Left cardiac atrium (tissue), 4 donors: ENCODE data around the gene PWP2. TPM values are rescaled to one million over a fixed set of nuclear protein-coding genes. Genes with fewer than 3 reads are reported as not detected.
"Not testable (repeated sequence)": the region's sequence is repeated elsewhere in the genome, so short reads cannot be mapped to it uniquely, and the experiment has no call there.

Experiments
- ATAC-seq, 2 donors: fragments of 200-7000 bp; cut with Tn5 transposase; one replicate each; pipeline ENCODE4 v1.9.1; 2020; ENCODE audit warnings: mild to moderate bottlenecking in 2 of 2, moderate library complexity in 2 of 2
- DNase-seq: peaks from one replicate; pipeline ENCODE4 v3.0.0-alpha.2; 2020
- intact Hi-C, 2 donors: fragments of 100-400 bp; cut with DNase I; formaldehyde crosslinking; loops; one replicate each; pipeline versions ENCODE4 v1.14.1 to v1.15.1; 2022 to 2023
- total RNA-seq, 2 donors: library from RNA; stranded (reverse); fragmentation: NEBNext Ultra II Directional; extraction: Animal tissue kit (Norgen Biotek cat#: 25700); gene quantifications; one replicate each; pipeline ENCODE4 v1.2.1, GENCODE V29; 2021
- donor health status: DM: no; HTN: yes; CAD: no.
- donor health status: DM: no; HTN: yes; CAD: no; lungs with severe emphysema.
- donor health status: DM: yes; HTN: yes; CAD: no.
- donor health status: Dilated cardiomyopathy.

The PWP2 gene
- total RNA-seq, 2 donors from 2014 or later = 1.2 to 7.0 TPM

DNA sequence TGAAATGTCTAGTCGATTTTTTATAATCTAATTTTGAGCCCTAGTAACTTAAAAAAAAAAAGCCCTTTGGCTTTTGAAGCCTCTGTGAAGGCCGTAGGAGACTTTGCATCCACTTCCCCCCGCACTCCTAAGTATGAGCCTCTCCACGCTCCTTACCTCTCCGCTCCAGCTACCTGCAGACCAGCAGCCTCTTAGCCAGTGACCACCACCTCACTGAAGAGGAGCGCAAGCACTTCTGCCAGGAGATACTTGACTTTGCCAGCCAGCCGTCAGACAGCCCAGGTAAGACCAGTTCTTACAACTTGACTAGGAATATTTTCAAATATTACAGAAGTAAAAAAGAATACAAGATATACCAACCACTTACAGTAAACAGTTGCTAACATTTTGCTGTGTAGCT lies 27.4 kb upstream of the PWP2 start:
- DNase-seq = no peak
- intact Hi-C loops = no loop called here
- ATAC-seq = no peak

GRCh38 chr21:44082648-44083440 lies 24.4 kb upstream of the PWP2 start:
- DNase-seq (no peak), ATAC-seq (no peak)
- intact Hi-C loops = no loop called here

DNA sequence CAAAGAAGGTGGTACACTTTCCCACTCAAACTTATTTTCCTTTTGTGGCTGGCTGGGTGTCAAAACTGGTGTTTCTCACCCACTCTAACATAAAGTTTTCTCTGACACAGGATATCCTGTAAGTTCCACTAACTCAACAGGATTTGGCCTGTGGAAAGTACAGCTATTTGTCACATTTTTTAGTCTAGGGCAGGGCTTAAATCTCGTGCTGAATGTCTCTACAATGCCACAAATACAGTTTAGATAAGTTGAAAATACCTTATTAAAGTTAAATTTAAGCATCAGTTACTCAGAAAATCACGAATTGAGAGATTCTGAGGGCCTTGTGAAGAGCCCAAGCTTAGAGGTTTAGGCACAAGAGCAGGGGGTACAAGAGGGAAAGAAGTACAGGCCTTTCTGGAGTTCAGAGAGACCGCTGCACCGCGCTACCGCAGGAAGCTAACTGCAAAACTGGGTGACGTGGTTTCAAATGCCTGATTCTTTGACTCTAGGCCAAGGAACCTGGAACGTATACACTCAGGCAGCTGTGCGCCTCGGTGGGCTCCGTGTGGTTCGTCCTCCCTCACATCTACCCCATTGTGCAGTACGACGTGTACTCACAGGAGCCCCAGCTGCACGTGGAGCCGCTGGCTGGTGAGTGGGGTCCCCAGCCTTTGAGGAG lies 23.4 kb upstream of the PWP2 start:
- ATAC-seq (peak in 1 of 2 donors; percentile 29), DNase-seq (no peak)
- intact Hi-C loops = no loop called here

DNA sequence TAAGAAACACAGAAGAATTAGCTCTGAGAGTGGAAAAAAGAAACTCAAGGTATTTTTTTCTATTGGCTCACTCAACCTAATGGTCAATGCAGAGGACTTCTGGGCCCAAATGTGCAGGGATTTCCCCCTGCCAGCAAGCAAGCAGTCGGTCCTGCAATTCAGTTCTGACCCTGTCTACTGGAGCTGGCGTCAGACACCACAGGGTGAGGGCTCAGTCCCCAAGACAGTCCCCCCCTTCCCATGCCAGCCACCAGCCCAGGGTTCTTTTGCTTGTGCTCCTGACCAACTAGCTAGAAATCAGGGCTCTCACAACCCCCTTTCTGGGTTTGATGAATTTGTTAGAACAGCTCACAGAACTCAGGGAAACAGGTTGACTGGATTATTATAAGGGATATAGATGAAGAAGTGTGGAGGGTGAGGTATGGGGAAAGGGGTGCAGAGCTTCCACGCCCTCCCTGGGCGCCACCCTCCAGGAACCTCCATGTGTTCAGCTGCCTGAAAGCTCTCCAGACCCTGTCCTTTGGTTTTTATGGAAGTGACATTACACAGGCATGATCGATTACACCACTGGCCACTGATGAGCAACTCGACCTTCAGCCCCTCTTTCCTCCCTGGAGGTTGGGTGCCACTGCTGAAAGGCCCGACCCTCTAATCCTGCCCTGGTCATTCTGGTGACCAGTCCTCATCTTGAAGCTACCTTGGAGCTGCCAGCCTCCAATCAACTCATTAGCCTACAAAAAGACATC lies 22.5 kb upstream of the PWP2 start:
- ATAC-seq (no peak), DNase-seq (no peak)
- intact Hi-C loops = no loop called here

GRCh38 chr21:44085491-44086321 lies 21.5 kb upstream of the PWP2 start:
- intact Hi-C loops = no loop called here
- DNase-seq (no peak), ATAC-seq (peak; percentile 42 to 43)

DNA sequence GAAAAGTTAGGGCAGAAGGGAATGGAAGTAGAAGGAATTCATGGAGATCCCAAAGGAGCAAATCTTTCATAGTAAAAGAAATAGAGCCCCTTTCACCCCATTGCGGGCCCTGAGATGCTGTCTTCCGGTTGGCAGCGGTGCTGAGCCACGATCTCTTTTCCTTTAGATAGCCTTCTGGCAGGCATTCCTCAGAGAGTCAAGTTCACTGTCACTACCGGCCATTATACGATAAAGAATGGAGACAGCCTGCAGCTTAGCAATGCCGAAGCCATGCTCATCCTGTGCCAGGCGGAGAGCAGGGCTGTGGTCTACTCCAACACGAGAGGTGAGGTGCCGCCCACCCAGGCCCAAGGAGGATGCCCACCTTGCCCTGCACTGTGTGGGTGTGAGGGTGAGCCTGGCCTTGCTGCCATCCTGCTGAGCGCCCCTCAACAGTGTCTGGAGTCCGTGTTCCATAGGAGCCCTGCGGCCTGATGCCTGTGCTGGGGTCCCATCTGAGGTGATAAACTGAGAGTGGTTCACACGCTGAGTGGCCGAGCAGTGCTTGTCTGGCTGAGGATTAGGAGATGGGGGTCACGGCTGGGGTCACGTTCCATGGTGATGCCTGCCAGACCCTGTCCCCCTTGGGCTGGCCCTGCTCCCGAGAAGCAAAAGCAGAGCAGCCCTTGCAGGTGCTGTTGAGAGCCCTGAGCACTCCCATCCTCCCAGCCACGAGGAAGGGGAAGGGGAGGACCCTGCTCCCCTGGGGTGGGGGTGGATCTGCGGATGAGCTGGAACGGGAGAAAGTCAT lies 20.4 kb upstream of the PWP2 start:
- intact Hi-C loops = no loop called here
- ATAC-seq = peak; percentile 17 to 38
- no peak for DNase-seq

DNA sequence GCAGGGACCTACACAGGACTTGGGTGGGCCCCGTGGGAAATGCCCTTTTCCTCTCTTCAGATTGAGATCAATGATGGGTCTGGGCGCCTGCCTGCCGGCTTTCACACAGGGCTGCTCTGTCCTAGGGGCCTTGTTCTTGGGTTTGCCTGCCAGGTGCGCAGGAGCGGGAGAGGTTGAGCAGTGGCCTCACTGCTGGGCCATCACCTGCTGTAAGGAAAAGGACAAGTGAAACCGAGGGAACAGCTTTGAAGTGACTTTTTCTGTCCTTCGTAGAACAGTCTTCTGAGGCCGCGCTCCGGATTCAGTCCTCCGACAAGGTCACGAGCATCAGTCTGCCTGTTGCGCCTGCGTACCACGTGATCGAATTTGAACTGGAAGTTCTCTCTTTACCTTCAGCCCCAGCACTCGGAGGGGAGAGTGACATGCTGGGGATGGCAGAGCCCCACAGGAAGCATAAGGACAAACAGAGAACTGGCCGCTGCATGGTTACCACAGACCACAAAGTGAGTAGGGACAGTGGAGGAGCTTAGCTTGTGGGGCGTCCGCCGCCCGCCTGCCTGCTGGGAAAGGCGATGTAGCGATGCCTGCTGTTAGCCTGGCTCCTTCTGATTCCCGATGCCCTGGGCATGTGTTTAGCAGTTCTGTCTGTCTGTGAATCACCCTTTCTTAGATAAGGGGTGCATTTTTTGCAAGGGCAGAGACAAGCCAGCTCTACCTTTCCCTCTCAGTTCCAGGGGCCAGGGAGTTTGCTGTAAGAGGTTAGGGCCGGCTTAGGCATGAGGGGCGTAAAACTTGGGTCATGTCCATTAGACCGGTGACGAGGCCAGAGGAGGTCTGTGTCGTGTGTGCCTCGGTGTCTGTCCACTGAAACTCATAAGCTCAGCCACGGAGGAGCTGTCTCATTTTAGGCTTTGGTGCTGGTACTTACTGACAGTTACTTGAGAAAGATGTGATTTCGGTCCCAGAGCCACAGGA lies 19.5 kb upstream of the PWP2 start:
- intact Hi-C loops = no loop called here
- DNase-seq = no peak
- ATAC-seq = peak in 1 of 2 donors; percentile 10

DNA sequence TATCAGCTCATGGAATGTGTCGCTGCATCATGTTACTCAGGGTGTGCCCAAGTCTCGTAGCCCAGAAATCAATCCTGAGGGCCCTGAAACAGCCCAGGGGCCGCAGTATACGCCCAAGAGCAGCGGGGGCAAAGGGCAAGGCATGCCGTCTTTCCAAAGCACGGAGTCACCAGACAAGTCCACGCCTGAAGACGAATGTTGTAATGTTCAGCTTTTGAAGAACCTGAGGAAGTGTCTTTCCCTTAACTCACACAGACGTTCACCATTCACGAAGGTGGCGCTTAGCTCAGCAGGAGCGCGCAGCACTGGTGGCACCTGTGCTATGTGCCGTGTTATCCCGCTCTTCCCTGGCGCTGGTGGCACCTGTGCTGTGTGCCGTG lies 18.8 kb upstream of the PWP2 start:
- intact Hi-C loops = no loop called here
- ATAC-seq (no peak), DNase-seq (no peak)

DNA sequence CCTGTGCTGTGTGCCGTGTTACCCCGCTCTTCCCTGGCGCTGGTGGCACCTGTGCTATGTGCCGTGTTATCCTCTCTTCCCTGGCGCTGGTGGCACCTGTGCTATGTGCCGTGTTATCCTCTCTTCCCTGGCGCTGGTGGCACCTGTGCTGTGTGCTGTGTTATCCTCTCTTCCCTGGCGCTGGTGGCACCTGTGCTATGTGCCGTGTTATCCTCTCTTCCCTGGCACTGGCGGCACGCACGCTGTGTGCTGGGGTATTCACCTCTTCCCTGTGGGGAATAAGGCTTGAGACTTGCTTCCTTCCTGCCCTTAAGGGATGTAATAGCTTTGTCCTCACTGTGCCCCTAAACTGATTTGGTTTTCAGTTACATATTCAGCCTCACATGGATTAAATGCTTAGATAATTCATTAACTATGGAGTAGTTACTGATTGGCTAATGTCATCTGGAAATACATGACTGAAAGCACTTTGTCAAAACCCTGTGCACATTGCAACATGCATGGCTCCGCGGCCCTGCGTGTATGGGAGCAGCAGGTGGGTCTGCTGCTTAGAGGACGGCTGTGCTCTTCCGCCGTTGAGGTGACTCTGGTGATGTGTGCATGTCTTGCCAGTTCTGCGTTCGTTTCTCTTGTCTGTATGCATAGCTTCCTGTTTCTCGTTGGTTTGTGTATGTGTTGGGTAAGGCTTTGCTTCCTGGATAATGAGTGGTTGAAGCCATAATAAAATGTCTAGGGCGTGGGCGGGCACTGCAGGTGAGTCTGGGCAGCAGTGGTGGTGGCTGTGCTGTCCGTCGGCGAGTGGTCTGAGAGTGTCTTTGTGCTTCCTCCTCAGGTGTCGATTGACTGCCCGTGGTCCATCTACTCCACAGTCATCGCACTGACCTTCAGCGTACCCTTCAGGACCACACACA lies 17.9 kb upstream of the PWP2 start:
- peak in 1 of 2 donors; percentile 28 for ATAC-seq
- DNase-seq = no peak
- intact Hi-C loops = no loop called here

GRCh38 chr21:44090325-44090724 lies 16.9 kb upstream of the PWP2 start:
- no peak for DNase-seq
- intact Hi-C loops = no loop called here
- ATAC-seq = no peak

- ATAC-seq (peak in 1 of 2 donors; percentile 38), DNase-seq (no peak)
- intact Hi-C loops = no loop called here
Measured at GRCh38 chr21:44092211-44092610, 15.0 kb upstream of the PWP2 start.

DNA sequence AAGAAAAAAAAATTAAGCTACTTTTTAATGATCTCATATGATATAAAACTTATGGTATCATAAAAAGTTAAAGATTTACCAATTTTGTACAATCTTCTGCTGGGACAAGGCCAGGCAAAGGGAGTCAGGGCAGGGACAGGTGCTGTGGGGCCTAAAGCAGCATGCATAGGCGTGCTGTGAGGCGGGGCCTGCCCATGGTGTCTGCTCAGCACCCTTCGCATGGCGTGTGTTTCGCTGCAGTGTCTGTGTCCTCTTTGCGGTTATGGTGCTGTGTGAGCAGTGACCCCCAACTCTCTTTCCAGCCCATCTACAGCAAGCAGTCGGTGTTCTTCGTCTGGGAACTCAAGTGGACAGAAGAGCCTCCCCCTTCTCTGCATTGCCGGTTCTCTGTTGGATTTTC lies 13.4 kb upstream of the PWP2 start:
- intact Hi-C loops = no loop called here
- DNase-seq (no peak), ATAC-seq (no peak)

GRCh38 chr21:44094832-44095231 lies 12.4 kb upstream of the PWP2 start:
- DNase-seq = no peak
- intact Hi-C loops = no loop called here
- no peak for ATAC-seq

DNA sequence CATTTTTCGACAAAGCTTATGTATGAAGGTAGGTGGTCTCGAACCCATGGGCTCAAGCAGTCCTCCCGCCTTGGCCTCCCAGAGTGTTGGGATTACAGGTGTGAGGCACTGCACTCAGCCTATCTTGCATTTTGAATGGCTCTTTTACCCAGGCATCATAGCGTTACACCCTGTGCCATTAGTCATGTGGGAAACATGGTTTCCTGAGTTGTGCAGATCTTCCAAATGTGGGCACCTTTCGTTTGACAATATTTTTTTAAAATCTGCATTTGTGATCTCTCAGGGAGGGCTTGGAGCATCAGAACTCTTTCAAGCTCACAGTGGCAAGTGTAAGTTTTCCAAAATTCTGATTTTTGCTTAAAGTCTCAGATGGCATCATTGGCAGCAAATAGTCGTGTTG lies 8.7 kb upstream of the PWP2 start:
- intact Hi-C loops, DNase-seq, ATAC-seq: not testable (repeated sequence)

DNA sequence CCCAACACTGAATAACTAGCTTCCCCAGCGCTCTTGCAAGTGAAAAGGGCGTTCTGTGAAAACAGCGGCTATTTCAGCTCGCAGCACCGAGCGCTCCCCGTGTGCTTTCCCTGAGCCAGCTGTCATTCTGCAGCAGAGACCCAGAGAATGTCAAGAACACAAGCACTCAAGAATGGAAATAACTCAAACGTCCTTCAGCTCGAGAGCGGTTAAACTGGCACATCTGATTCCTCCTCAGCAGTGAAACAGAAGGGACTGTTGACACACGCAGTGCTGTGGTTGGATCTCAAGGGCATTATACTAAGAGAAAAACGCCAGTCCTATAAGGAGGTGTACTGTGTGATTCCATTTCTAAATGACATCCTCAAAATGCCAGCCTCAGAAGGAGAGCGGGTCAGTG lies 8.2 kb upstream of the PWP2 start:
- ATAC-seq = peak in 1 of 2 donors; percentile 61
- DNase-seq, intact Hi-C loops: not testable (repeated sequence)

DNA sequence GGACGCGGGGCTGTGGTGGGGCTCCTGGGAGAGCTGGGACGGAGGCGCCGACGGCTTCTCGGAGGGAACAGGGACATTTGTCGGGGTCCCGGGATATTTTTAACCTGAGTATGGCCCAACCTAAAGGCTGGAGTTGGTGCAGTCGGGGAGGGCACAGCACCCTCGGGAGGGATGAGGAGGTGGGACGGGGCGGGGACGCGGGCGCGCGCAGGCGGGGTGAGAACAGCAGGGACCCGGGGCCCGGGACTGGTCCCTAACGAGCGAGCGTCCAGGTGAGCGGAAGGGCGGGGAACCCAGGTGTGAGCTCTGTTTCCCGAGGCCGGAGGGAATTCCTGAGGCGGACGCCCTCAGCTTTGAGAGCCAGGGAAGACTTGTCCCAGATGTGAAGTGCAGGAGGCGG lies 390 bp downstream of the PWP2 start:
- intact Hi-C loops, DNase-seq: not testable (repeated sequence)
- ATAC-seq = peak; percentile 53 to 75
